SK-N-SH treated with all-trans-retinoic acid at 6 μM for 48 hours (cell line): ENCODE data around the gene VASN.
A peak's percentile ranks its signal among the peaks of the same experiment; 100 is the strongest.

Source experiments
- ATAC-seq: fragments of 200-7000 bp; cut with Tn5 transposase; 3 replicates; pipeline ENCODE4 v1.9.1; 2020; ENCODE audit warnings: mild to moderate bottlenecking, moderate library complexity
- ARNTL ChIP-seq: fragments of 450-650 bp; formaldehyde crosslinking; IDR thresholded peaks from 2 replicates; pipeline ENCODE4 v1.5.0; 2020; ENCODE audit warnings: low read depth, mild to moderate bottlenecking, moderate library complexity, borderline replicate concordance
- BACH2 ChIP-seq: fragments of 250-450 bp; sonication (Bioruptor Pico); IDR thresholded peaks from 2 replicates; pipeline ENCODE4 v1.9.0; 2021; ENCODE audit warnings: mild to moderate bottlenecking, borderline replicate concordance
- CREB5 ChIP-seq: fragments of 250-450 bp; sonication (Bioruptor Pico); IDR thresholded peaks from 2 replicates; pipeline ENCODE4 v1.5.1; 2020; ENCODE audit warnings: low read depth, mild to moderate bottlenecking, moderate library complexity
- CSRNP3 ChIP-seq: fragments of 250-450 bp; sonication (Bioruptor Pico); IDR thresholded peaks from 2 replicates; pipeline ENCODE4 v1.5.1; 2021; ENCODE audit warnings: mild to moderate bottlenecking, moderate library complexity
- ESRRG ChIP-seq: fragments of 250-450 bp; sonication (Bioruptor Pico); IDR thresholded peaks from 2 replicates; pipeline ENCODE4 v1.6.1; 2021; ENCODE audit warnings: mild to moderate bottlenecking
- GLIS3 ChIP-seq: fragments of 250-450 bp; sonication (Bioruptor Pico); IDR thresholded peaks from 2 replicates; pipeline ENCODE4 v1.5.0; 2020; ENCODE audit warnings: mild to moderate bottlenecking, moderate library complexity
- ISL1 ChIP-seq: fragments of 250-450 bp; sonication (Bioruptor Pico); IDR thresholded peaks from 2 replicates; pipeline ENCODE4 v2.1.2; 2022; ENCODE audit warnings: mild to moderate bottlenecking, moderate library complexity
- OSR1 ChIP-seq: fragments of 250-450 bp; sonication (Bioruptor Pico); IDR thresholded peaks from 2 replicates; pipeline ENCODE4 v1.8.0; 2022; ENCODE audit warnings: moderate library complexity, mild to moderate bottlenecking, inconsistent platforms
- PATZ1 ChIP-seq: fragments of 250-450 bp; sonication (Bioruptor Pico); IDR thresholded peaks from 2 replicates; pipeline ENCODE4 v1.8.0; 2020; ENCODE audit warnings: mild to moderate bottlenecking, moderate library complexity, borderline replicate concordance
- POU6F1 ChIP-seq: fragments of 250-450 bp; sonication (Bioruptor Pico); IDR thresholded peaks from 2 replicates; pipeline ENCODE4 v1.8.0; 2021; ENCODE audit warnings: low read depth, mild to moderate bottlenecking, moderate library complexity, borderline replicate concordance
- PPARA ChIP-seq: fragments of 250-450 bp; sonication (Bioruptor Pico); IDR thresholded peaks from 2 replicates; pipeline ENCODE4 v1.5.0; 2020; ENCODE audit warnings: mild to moderate bottlenecking, borderline replicate concordance
- RARB ChIP-seq: fragments of 250-450 bp; sonication (Bioruptor Pico); IDR thresholded peaks from 2 replicates; pipeline ENCODE4 v1.8.0; 2021; ENCODE audit warnings: mild to moderate bottlenecking, moderate library complexity
- SNAI2 ChIP-seq: fragments of 250-450 bp; sonication (Bioruptor Pico); IDR thresholded peaks from 2 replicates; pipeline ENCODE4 v1.5.0; 2020; ENCODE audit warnings: mild to moderate bottlenecking, moderate library complexity
- TCF4 ChIP-seq: fragments of 250-450 bp; sonication (Bioruptor Pico); IDR thresholded peaks from 2 replicates; pipeline ENCODE4 v1.8.0; 2021; ENCODE audit warnings: mild to moderate bottlenecking, moderate library complexity, borderline replicate concordance
- TOX ChIP-seq: fragments of 250-450 bp; sonication (Bioruptor Pico); IDR thresholded peaks from 2 replicates; pipeline ENCODE4 v1.8.0; 2021; ENCODE audit warnings: mild to moderate bottlenecking, moderate library complexity, borderline replicate concordance
- ZC3H10 ChIP-seq: fragments of 250-450 bp; sonication (Bioruptor Pico); IDR thresholded peaks from 2 replicates; pipeline ENCODE4 v1.5.1; 2021; ENCODE audit warnings: mild to moderate bottlenecking, moderate library complexity
- ZFP3 ChIP-seq: fragments of 250-450 bp; sonication (Bioruptor Pico); IDR thresholded peaks from 2 replicates; pipeline ENCODE4 v1.5.0; 2020; ENCODE audit warnings: mild to moderate bottlenecking, moderate library complexity
- ZFP30 ChIP-seq: fragments of 450-650 bp; formaldehyde crosslinking; IDR thresholded peaks from 2 replicates; pipeline ENCODE4 v1.5.0; 2022; ENCODE audit warnings: mild to moderate bottlenecking, moderate library complexity
- ZNF565 ChIP-seq: fragments of 450-650 bp; formaldehyde crosslinking; conservative IDR thresholded peaks from 2 replicates; pipeline ENCODE4 v1.5.0; 2020; ENCODE audit warnings: low read depth, mild to moderate bottlenecking, moderate library complexity
- ZNF70 ChIP-seq: fragments of 450-650 bp; formaldehyde crosslinking; IDR thresholded peaks from 2 replicates; pipeline ENCODE4 v1.5.0; 2020; ENCODE audit warnings: mild to moderate bottlenecking, moderate library complexity
- ZNF8 ChIP-seq: fragments of 450-650 bp; formaldehyde crosslinking; IDR thresholded peaks from 2 replicates; pipeline ENCODE4 v1.5.0; 2020; ENCODE audit warnings: mild to moderate bottlenecking, moderate library complexity

VASN gene

GRCh38 chr16:4338712-4339299 lies 32.8 kb upstream of the VASN start:
- no peak for TF ChIP-seq ZNF565 (CRISPR knock-in tag)
- TF ChIP-seq POU6F1: no peak
- TF ChIP-seq CSRNP3 (CRISPR knock-in tag): no peak
- no peak for TF ChIP-seq SNAI2 (CRISPR knock-in tag)
- TF ChIP-seq ESRRG (CRISPR knock-in tag): no peak
- TF ChIP-seq ZNF70 (CRISPR knock-in tag): no peak
- no peak for TF ChIP-seq OSR1 (CRISPR knock-in tag)
- TF ChIP-seq TOX (CRISPR knock-in tag): no peak
- no peak for TF ChIP-seq GLIS3
- TF ChIP-seq ZFP3 (CRISPR knock-in tag): no peak
- no peak for TF ChIP-seq PPARA
- no peak for TF ChIP-seq ZNF8 (CRISPR knock-in tag)
- TF ChIP-seq RARB (CRISPR knock-in tag): no peak
- TF ChIP-seq ISL1 (CRISPR knock-in tag): no peak
- peak; percentile 3; the same call in 1 of the 3 replicates for ATAC-seq

- no peak for ATAC-seq
- no peak for TF ChIP-seq ISL1 (CRISPR knock-in tag)
- TF ChIP-seq ESRRG (CRISPR knock-in tag): no peak
- no peak for TF ChIP-seq ZNF70 (CRISPR knock-in tag)
- TF ChIP-seq ARNTL (CRISPR knock-in tag): no peak
- no peak for TF ChIP-seq TCF4 (CRISPR knock-in tag)
- TF ChIP-seq ZFP30 (CRISPR knock-in tag): no peak
- no peak for TF ChIP-seq ZNF8 (CRISPR knock-in tag)
- no peak for TF ChIP-seq SNAI2 (CRISPR knock-in tag)
- no peak for TF ChIP-seq GLIS3
- no peak for TF ChIP-seq ZC3H10 (CRISPR knock-in tag)
- TF ChIP-seq CSRNP3 (CRISPR knock-in tag): no peak
- TF ChIP-seq PATZ1: no peak
- TF ChIP-seq CREB5 (CRISPR knock-in tag): no peak
- TF ChIP-seq OSR1 (CRISPR knock-in tag): no peak
- no peak for TF ChIP-seq ZNF565 (CRISPR knock-in tag)
- no peak for TF ChIP-seq TOX (CRISPR knock-in tag)
- no peak for TF ChIP-seq POU6F1
- TF ChIP-seq BACH2 (CRISPR knock-in tag): no peak
- no peak for TF ChIP-seq RARB (CRISPR knock-in tag)
- TF ChIP-seq PPARA: no peak
- TF ChIP-seq, all 23 proteins: peak for 0
Observed at GRCh38 chr16:4339455-4339854, 32.2 kb upstream of the VASN start.
